Midbrain (tissue), 1 donor: Measurements from ENCODE around the gene LAMTOR4.
A peak's percentile ranks its signal among the peaks of the same experiment; 100 is the strongest.

Experiments
- DNase-seq: peaks from one replicate; lab custom pipeline; 2025; lab: John Stamatoyannopoulos, UW

Gene LAMTOR4

DNA sequence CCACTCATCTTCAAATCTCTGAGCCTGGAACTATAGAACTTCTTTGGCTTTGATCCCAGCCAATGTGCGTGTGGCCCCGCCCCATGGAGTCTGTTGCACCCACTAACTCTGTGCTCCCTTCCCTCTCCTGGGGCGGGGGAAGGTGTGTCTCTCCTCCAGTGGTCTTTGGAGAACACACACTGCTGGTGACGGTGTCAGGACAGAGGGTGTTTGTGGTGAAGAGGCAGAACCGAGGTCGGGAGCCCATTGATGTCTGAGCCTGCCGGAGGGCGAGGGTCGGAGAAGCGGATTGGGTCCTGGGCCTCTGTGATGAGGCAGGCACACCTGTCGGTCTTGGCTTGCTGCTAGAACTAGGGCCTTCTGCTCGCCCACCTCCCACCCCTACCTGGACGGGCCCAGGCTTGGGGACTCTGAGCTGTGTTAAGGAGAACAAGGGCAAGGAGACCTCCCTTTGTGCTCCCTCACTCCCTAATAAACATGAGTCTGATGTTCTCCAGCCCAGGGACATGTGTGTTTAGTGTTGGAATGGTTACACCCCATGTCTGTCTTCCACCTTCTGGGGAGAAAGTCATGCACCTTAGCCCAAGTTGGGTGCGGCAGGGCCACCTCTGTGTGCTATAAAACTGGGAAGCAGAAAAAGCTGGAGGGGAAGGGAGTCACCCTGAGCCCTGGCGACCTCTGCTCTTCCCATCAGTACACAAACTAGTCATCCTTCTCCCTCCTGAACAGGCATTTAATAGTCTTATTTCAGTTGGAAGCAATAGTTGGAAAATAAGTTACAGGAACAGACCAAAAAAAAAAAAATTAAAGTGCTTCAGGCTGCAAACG, 5.2 kb downstream of the LAMTOR4 start:
- no peak for DNase-seq

DNA sequence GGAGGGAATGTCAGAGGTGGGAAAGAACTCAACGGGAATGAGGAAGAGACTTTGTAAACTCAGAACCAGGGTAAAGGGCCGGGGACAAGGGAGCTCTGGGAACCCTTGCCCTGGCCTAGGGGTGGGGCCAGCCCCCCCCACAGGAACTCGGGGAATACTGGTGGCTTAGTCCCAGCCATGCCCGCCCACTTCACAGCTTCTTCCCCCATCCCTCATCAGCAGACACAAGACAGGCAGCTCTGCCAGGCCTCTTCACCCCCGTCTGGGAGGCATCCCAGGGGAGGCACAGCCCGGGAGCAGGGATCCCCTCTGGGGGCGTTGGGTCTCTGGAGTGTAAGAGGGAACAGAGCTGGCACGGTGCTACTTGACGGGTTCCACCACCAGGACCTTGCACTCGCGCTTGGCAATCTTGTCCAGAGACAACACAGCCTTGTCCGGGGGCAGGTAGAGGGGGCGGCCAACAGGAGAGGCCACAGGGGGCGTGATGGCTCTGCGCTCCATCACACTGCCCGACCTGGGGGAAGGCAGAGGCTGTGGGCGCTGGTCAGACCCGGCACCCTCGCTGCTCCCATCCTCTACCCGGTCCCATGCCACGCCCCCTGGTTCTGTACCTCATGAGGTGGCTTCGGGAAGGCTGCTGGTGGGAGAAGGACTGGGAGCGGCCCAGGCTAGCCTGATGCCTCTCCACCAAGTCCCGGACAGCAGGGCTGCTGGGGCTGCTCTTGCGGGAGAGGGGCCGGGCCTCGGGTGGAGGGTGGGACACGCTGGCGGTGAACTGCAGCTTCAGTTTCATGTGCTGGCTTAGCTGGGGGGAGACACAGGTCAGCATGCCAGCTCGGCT, 6.2 kb downstream of the LAMTOR4 start:
- no peak for DNase-seq

DNA sequence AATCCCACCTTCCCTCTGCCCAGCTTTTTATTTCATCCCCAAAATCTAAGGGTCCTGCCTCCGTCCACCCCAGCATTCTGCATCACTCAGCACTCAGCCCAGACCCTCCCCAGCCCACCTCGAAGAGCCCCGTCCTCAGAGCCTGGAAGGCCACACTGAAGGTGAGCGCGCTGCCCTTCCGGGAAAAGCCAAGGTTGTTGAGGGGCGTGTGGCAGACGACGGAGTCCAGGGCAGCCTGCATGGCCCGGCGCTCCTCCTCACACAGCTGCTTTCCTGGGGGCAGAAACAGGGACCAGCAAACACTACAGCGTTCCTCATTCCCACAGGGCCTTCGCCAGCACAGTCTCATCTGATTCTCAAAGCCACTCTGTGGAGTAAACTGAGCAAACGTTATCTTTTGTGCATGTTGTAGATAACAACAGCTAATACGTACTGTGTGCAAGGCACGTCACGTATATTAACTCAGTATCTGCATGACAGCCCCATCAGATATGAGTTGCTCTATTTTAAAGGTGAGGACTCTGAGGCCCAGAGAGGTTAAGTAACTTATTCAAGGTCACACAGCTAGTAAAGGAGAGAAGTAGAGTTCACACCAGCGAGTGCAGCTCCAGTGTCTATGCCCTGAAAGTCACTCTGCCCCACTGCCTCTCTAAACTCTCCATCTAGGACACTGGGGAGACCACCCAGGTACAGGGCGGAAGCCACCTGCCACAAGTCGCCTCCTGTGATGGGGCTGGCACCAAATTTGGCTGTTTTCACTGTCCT, 7.0 kb downstream of the LAMTOR4 start:
- no peak for DNase-seq

DNA sequence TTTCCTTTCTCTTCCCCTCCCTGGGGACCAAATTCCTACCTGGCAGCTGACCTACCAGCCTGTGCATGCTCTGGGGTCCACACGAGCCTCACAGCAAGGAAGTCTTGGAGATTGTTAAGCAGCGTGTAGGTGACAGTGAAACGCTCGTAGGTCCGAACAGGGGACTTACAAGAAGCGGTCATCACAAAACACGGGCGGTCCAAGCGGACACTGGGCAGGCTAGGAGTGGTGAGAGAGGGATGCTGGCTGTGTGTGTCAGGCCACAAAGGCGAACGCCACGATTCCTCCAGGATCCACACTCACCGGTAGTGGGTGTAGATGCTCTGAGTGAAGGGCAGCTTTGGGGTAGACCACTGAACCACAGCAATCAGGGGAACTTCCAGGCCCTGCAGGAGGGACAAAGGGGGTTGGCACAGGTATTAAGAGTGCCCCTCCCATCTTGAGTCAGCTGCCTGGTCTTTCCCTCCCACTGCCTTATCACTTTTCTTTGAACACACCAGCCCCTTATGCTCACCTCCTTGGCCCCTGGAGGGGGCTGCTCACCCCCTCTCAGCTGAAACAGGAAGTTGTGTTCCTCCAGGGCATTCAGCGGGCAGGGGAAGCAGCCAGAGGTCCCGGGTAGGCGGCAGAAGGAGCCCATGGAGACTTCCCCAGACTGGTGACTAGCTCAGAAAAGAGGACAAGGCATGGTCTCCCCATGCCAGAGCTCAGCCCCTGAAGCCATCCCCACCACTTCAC, 7.8 kb downstream of the LAMTOR4 start:
- DNase-seq = no peak

DNA sequence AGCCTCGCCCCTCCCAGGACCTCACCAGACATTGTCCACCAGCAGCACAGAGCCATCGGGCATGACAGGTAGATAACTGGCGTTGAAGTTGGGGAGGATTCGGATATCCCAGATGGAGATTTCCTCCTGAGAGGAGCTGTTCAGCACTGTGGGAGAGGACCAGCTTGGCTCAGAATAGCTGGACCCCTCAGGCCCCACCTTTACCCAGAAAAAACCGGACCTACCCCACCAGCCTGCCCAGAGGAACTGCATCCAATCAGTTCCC, 8.3 kb downstream of the LAMTOR4 start:
- DNase-seq = no peak

DNA sequence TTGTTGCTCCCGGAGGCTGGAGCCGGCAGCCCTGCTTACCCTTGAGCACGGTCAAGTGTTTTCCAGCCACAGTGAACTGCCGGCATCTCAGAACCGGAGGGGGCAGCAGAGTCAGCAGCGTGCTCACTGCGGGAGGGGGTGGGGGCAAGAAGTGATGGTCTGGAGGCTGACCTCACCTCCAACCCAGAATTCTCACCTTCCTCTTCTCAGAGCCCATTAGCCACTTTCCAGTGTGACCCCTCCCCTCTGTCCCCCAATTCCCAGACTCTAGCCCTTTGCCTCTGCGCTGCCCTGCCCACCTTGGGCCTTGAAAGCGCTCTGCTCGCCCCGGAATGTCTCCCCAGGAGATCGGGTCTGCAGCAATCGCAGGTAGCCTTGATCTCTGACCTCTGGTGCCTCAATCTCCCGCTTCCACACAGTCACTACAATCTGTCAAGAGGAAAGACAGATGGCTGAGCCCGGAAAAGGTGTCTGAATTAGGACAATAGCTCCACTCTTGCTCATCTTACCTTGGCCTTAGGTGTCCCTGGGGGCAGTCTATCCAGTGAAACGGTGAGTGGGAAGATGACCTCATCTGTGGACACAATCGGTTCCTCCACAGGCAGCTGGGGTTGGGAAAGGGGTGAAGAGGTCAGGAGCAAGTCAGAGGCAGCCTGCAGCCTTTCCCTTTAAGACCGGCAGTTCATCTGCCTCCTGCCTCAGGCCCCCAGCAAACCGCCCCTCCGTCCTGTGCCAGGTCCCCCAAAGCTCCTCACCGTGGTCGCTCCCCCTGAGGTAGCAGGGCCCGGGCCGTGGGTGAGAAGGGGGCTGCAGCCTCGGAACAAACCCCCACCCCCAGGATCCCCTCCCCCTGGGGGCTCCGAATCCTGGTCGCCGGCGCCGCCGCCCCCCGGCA, 8.9 kb downstream of the LAMTOR4 start:
- no peak for DNase-seq

DNA sequence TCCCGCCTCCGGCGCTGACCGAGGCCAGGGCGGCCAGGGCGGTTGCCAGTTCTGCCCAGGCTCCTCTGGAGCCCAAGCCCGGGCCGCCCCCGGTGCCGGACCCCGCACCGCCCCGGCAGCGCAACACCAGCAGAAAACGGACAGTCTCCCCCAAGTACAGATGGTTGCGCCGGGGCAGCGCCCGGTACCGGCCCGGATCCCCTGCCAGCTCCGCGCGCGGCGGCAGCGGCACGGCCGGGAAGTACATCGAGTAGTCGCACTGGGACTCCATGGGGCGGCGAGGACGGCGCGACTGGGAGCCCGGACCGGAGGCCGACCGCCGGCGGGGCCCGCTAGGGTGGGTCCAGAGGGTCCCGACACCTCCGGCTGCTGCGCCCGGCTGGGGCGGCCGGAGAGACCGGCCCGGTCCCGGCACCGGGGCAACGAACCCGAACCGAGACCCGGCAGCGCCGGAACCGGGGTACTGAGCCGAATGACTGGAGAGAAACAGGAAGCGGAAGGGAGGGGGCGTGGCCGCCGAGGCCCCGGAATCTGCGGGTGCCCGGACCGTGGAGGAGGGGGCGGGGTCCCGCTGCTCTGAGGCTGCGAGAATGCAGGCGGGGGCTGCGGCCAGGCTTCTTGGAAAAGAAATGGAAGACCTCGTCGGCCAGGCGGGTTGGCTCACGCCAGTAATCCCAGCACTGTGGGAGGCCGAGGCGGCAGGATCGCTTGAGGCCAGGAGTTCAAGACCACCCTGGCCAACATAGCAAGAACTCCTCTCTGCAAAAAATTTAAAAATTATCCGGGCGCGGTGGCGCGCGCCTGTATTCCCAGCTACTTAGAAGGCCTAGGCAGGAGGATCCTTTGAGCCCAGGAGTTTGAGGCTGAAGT, 9.7 kb downstream of the LAMTOR4 start, which contains the start of gene TRAPPC14:
TSS of gene TRAPPC14 (minus strand) at position 495 of the 870 bp plus-strand sequence. CDS start at position 271, 224 bp downstream.
- peak; percentile 87 for DNase-seq

DNA sequence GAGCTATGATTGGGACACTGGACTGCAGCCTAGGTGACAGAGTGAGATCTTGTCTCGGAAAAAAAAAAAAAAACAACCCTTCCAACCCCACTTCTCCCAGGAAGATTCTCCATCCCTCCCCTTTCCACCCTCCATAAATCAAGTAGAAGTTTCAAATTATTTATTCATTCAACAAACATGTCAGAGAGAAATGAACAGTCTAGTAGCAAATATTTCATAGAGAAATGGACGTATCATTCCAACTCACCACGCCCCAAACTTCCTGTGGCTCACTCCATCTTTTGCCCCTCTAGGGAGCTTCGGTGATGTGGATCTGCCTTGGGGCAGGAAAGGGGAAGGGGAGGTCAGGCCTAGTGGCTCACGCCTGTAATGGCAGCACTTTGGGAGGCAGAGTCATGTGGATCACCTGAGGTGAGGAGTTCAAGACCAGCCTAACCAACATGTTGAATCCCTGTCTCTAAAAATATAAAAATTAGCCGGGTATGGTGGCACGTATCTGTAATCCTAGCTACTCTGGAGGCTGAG, 10.4 kb downstream of the LAMTOR4 start:
- no peak for DNase-seq

DNA sequence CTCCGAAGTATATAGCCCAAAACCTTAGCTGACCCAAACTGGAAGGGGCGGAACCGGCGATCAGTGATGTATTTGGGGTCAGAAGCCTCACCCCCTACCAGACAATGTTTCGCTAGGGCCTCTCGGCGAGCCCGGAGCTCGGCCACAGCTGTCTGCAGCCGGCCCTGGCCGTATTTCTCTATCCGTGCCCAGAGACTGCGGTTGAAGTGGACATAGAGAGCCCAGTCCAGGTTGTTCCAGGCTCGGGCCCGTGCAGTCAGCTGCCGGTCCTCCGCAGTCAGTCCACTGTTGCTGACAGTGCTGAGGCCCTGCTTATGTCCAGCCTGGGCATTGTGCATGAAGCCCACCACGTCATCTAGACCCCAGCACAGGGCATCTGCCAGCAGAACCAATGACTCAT, 11.3 kb downstream of the LAMTOR4 start:
- DNase-seq = no peak

DNA sequence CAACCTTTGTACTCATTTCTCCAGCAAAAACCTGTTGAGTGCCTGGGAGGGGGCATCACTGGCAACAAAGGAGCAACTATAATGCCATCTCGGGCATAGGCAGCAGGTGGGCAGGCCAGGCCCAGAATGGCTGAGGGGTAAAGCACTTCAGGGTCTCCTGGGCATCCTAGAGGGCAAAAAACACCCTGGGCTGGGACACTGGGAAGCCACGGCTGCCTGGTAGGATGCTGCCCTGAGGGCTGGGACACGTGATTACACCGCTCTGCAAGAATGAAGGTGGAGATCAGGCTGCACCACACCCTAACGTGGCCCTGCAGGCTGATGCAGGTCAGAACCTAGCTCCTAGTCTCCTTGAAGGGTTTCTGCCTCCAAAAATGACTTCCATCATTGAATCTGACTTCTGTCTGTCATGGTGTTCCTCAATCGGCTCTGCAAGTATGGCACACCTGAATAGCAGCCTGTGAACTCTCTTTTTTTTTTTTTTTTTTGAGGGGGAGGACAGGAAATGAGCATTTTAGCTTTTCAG, 14.4 kb downstream of the LAMTOR4 start:
- DNase-seq = no peak

DNA sequence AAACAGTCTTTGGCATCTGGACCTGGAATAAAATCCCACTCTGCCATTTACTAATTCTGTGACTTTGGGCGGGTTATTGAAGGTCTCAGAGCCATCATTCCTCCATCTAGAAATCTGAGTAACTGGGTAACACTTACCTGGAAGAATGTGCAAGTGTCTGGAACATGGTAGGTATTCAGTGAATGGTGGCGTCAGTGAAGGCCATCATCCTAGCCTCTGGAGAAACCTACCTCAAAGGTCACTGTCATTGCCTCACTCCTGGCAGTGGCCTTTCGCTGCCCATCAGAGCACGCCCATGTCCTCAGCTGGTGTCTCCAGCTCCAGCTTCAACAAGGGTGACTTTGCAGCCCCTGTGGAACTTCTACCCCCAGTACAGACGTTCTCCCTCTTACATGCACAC, 15.2 kb downstream of the LAMTOR4 start:
- DNase-seq = no peak

DNA sequence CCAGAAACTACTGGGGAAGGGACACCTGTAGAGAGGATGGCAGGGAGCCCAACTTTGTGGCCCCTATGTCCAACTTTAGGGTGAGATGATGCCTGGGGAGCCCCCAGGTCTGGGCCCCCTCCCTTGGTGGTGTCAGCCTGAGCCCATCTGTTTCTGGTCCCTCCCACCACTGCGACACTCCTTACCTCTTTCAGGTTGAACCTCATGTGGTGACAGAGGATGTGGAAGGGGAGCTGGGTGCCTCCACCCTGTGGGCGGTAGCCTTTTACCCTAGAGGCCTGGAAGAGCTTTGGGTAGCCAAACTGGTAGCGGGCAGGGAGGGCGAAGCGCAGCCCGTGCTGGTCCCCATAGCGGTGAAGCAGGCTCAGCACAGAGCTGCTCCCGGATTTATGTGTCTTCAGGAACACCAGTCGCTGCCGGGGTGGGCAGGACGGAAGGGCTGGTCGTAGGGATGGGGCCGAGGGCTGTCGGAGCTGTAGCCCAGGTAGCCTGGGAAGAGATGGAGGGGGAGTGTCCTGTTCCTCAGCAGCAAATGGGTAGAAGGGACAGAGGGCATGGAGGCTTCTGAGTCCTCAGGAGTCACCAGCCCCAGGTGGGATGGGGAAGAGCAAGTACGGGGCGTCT, 17.7 kb downstream of the LAMTOR4 start:
- no peak for DNase-seq

DNA sequence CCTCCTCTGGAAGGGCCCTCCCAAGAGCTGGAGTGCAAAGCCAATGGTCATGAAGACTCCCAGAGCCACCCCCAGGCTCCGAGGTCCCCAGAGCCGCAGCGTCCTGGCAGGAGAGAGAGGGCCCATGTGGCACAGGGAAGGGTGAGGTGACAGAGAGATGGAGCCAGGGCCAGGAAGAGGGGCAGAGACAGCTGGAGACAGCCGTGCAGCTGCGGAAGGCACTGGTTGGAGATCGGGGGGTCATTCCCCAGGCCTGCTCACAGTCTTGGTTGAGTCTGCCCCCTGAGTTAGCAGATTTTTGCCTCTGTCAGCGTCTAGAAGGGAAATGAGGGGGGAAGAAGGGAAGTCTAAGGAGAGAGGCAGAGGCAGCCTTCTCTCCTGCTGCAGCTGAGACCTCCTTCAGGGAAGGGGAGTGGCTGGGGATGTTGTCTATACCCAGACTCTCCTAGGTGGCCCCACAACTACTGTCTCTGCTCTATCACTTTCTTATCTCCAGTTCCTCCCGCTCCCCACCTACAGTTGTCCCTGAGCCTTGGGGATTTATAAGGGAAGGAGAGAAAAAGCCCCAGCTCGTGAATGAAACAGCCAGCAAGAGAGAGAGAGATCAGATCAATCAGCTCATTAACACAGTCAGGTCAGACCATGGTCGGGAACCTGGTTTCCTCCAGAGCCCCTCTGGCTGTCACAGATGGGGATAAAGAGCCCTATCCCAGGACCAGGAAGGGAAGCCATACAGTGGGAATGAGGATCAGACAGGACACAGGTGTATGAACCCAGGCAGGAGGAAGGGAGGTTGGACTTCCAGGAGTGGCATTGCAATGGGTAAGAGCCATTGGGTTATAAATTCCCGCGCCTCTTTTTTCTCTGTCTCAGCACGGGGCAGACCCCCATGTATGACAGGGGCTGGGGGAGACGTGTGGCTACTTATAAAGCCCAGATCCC, 18.5 kb downstream of the LAMTOR4 start:
- DNase-seq = peak; percentile 16

DNA sequence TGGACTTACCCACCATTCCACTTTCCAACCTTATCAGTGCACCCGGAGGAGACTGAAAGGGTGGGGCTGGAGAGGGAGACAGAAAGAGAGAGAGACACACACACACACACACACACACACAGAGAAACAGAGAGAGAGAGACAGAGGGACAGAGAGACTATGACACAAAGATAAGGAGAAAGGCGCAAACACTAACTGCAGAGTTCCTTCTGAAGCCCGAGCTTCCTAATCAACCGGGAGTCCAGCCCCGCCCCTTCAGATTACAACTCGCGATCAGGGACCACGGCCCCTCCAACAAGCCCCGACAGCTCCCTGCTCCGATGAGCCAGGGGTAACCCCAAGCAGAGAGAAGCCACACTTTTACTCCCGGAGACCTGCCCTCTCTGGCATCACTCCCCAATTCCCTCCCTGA, 19.2 kb downstream of the LAMTOR4 start:
- no peak for DNase-seq

DNA sequence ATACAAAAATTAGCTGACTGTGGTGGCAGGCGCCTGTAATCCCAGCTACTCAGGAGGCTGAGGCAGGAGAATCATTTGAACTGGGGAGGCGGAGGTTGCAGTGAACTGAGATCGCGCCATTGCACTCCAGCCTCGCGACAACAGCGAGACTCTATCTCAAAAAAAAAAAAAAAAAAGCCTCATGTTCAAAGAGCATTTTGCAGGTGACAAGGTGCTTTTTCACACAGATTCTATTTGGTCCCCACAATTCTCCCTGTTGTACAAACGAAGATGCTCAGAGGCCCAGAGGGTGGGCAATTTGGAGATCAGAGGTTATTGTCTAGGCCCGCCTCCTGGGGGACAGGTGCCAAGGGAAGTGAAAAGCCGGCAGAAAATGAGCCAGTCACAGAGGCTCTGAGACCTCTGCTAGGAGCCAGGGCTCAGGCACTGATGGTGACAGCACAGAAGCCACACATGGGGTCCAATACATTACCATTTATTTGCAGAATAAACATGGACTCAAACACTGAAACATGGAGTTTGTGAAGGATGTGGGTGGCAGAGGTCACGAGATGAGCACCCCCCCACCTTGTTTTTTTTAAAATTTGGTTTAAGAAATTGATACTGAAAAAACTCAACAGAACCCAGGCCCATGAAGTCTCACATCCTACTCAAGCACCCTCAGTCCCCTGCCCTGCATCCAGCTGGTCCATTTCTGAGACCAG, 20.6 kb downstream of the LAMTOR4 start:
- no peak for DNase-seq

DNA sequence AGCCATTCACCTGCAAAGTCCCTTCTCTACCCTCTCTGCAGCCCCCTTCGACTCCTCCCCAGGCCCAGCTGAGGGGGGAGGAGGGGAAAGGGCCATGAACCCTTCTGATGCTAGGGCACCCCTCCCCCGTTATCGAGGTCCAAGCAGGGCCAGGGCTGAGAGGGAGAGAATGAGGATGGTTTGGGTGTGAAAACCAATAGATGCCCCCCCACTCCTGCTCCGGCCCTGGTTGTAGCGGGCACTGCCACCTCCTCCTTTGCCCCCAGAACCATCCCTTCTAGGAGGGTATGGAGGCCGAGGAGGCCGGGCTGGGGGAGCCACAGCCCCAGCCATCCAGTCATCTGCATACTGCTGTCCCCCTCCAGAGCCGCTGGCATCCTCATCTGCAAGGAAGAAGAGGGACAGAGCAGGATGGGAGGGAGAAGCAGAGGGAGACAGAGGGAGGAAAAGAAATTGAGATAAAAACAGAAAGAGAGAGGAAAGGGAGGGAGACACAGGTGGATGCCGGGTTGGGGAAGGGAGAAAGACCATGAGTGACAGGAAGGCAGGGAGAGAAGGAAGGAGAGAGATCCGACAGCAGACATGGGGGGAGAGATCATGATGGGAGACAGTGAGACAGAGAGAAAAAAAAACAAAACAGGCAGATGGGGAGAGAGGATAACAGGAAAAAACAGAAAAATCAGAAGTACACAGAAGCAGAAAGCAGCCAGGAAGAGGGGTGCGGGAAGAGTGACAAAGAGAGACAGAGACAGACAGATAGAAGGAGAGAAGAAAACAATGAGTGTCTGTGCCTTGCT, 21.6 kb downstream of the LAMTOR4 start:
- DNase-seq = no peak
